ENCODE results near the gene LAPTM4A.
"Not testable (repeated sequence)": the region's sequence is repeated elsewhere in the genome, so short reads cannot be mapped to it uniquely, and the experiment has no call there.

The LAPTM4A gene

GRCh38 chr2:20079546-20080115 is 28.2 kb upstream of the LAPTM4A start:
- ChIA-PET POLR2A (interaction anchor here (1.0 kb wide), 1 partner anchor 28 kb away, joined by 3 read pairs; the partner anchor contains the start of gene LAPTM4A), CTCF (interaction anchor here (1.1 to 2.5 kb wide), 3 partner anchors 11 to 64 kb away, joined by 3 to 19 read pairs (median 4); no protein-coding TSS in a partner anchor)
- no peak for TF ChIP-seq CTCF (IDR thresholded peaks at IDR 0.05; ENCODE audit: insufficient read depth, low read length, missing control alignments)
- no peak for DNase-seq (ENCODE audit: low read depth, low spot score)
- H3K4me3 ChIP-seq (ENCODE audit: low read depth, low read length): no peak overlapping the region

- no peak for DNase-seq (ENCODE audit: low read depth, low spot score)
- no peak overlapping the region for H3K4me3 ChIP-seq (ENCODE audit: low read depth, low read length)
- ChIA-PET CTCF (interaction anchor here (1.1 to 2.5 kb wide), 3 partner anchors 12 to 17 kb away, joined by 3 to 19 read pairs (median 3); no protein-coding TSS in a partner anchor), POLR2A (no interaction called here)
- TF ChIP-seq CTCF (IDR thresholded peaks at IDR 0.05; ENCODE audit: insufficient read depth, low read length, missing control alignments): no peak
These were observed 26.0 kb upstream of the LAPTM4A start for GRCh38 chr2:20077411-20077940.

- TF ChIP-seq CTCF (IDR thresholded peaks at IDR 0.05; ENCODE audit: insufficient read depth, low read length, missing control alignments): no peak
- POLR2A ChIA-PET: no interaction called here
- no peak overlapping the region for H3K4me3 ChIP-seq (ENCODE audit: low read depth, low read length)
- CTCF ChIA-PET: interaction anchor here (1.7 kb wide), 1 partner anchor 16 kb away, joined by 3 read pairs; no protein-coding TSS in a partner anchor
- no peak for DNase-seq (ENCODE audit: low read depth, low spot score)
These were observed 25.3 kb upstream of the LAPTM4A start for GRCh38 chr2:20076757-20077156.

DNA sequence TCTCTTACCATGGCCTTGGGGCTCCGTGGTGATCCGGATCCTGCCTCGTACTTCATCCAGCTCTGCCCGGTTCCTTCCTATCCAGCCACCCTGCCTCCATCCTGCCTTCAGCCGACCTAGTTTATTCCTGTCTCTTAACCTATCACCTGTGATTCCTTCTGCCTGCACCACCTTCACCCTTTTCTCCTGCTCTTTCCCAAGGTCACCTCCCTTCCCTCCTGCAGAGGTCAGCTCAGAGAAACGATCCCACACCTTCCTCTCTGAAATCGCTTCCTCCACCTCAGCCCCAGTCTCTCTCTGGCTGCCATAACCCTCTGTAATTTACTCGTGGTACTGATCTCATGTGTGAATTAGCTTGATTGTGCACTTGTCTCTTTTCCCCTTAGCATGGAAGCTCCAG is 23.5 kb upstream of the LAPTM4A start:
- ChIA-PET POLR2A (no interaction called here), CTCF (interaction anchor here (0.9 to 1.1 kb wide), 2 partner anchors 14 to 59 kb away, joined by 3 to 4 read pairs; no protein-coding TSS in a partner anchor)
- no peak for TF ChIP-seq CTCF (IDR thresholded peaks at IDR 0.05; ENCODE audit: insufficient read depth, low read length, missing control alignments)
- DNase-seq (ENCODE audit: low read depth, low spot score): no peak
- no peak overlapping the region for H3K4me3 ChIP-seq (ENCODE audit: low read depth, low read length)

DNA sequence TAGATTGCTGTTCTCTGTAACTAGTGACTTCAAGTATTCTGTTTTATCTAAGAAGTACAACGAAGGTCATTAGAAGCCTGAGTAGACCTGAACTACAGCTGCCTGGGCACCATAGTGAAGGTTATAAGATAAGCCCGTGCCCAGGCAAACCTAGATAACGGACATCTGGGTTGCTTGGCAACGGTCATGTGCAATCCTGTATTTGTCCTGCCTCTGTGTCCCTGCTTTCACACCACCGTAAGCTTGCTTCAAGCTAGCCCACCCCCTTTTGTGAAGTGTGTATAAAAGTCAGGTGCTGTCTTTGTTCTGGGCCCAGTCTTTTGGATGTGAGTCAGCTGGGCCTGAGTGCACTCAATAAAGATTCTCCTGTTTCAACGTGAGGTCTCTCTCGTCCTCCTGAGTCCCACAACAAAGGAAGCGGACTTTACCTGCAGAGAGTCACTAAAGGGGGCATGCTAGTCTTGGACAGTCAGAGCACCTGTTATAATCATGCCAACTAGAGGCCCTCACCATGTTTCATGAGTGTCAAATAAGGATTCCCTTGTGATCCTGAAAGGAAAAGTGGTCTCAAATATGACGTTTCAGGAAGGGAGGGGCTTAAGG is 22.7 kb upstream of the LAPTM4A start:
- POLR2A ChIA-PET; DNase-seq (ENCODE audit: low read depth, low spot score); H3K4me3 ChIP-seq (ENCODE audit: low read depth, low read length): not testable (repeated sequence)
- CTCF ChIA-PET: interaction anchor here (0.9 to 2.4 kb wide), 3 partner anchors 14 to 59 kb away, joined by 3 to 10 read pairs (median 4); no protein-coding TSS in a partner anchor

GRCh38 chr2:20073460-20073859 is 22.0 kb upstream of the LAPTM4A start:
- DNase-seq (ENCODE audit: low read depth, low spot score): no peak
- no peak overlapping the region for H3K4me3 ChIP-seq (ENCODE audit: low read depth, low read length)
- no peak for TF ChIP-seq CTCF (IDR thresholded peaks at IDR 0.05; ENCODE audit: insufficient read depth, low read length, missing control alignments)
- CTCF ChIA-PET: interaction anchor here (1.4 to 2.4 kb wide), 3 partner anchors 18 to 25 kb away, joined by 3 to 10 read pairs (median 6); no protein-coding TSS in a partner anchor
- POLR2A ChIA-PET: interaction anchor here (1.6 kb wide), 1 partner anchor 11 kb away, joined by 5 read pairs; no protein-coding TSS in a partner anchor

Measured in AG04449 (cell line).